Effector memory CD8-positive, alpha-beta T cell (primary cell): ENCODE measurements around the gene FGD4.

Experiments used
- ATAC-seq: fragments of 150-1000 bp; cut with Tn5 transposase; replicated peaks from 2 replicates; pipeline ENCODE4 v1.10.0; 2021; ENCODE audit warnings: mild to moderate bottlenecking, moderate library complexity
- DNase-seq, 3 experiments: peaks; one replicate each; pipeline ENCODE4 v3.0.0; 2021
- H3K27ac Mint-ChIP-seq, 2 donors: one replicate each; pipeline ENCODE4 v1.8.0; 2022; ENCODE audit warnings: mild to moderate bottlenecking in 2 of 2, mixed read lengths in 2 of 2, moderate library complexity in 2 of 2
- H3K27me3 Mint-ChIP-seq, 2 donors: one replicate each; pipeline ENCODE4 v1.8.0; 2022; ENCODE audit warnings: mixed read lengths in 2 of 2
- H3K36me3 Mint-ChIP-seq: one replicate; pipeline ENCODE4 v1.8.0; 2022; ENCODE audit warnings: mild to moderate bottlenecking, moderate library complexity, mixed read lengths; ENCODE audit not compliant: insufficient read depth
- H3K4me1 Mint-ChIP-seq, 2 donors: one replicate each; pipeline ENCODE4 v1.8.0; 2022; ENCODE audit warnings: low read depth in 2 of 2, mixed read lengths in 2 of 2
- H3K4me3 Mint-ChIP-seq, 2 donors: one replicate each; pipeline ENCODE4 v1.8.0; 2022; ENCODE audit warnings: mild to moderate bottlenecking in 2 of 2, mixed read lengths in 2 of 2, moderate library complexity in 2 of 2
- H3K9me3 Mint-ChIP-seq, 2 donors: one replicate each; pipeline ENCODE4 v1.8.0; 2022; ENCODE audit warnings: mixed read lengths in 2 of 2

FGD4 gene

DNA sequence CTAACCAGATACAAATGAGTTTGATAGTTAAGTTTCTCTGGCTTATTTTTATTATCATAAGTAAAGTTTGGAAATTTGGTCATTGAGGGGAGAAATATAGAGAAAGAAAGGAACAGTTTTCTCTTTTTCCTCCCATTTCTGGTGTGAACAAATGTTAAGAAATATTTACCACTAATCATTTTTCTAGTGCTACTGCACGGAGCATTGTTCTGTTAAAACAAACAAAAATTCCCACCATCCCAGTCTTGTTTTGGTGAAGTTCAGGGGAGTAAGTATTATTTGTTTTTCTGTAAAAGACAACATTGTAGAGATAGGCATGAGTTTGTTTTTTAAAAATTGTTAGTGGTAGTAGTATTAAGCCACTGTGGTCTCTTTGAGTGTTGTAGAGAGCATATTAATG lies 135.3 kb downstream of the FGD4 start:
- H3K36me3 Mint-ChIP-seq = no peaks in the 10 kb centered on the region
- H3K27me3 Mint-ChIP-seq = peaks cover 21 to 31% of the 10 kb centered on the region in 2 donors
- H3K27ac Mint-ChIP-seq = no peak overlapping the region
- H3K9me3 Mint-ChIP-seq = no peaks in the 10 kb centered on the region
- H3K4me1 Mint-ChIP-seq = peaks cover 0 to 4% of the 10 kb centered on the region in 2 donors
- ATAC-seq (no peak), DNase-seq (no peak)
- H3K4me3 Mint-ChIP-seq = no peak overlapping the region

DNA sequence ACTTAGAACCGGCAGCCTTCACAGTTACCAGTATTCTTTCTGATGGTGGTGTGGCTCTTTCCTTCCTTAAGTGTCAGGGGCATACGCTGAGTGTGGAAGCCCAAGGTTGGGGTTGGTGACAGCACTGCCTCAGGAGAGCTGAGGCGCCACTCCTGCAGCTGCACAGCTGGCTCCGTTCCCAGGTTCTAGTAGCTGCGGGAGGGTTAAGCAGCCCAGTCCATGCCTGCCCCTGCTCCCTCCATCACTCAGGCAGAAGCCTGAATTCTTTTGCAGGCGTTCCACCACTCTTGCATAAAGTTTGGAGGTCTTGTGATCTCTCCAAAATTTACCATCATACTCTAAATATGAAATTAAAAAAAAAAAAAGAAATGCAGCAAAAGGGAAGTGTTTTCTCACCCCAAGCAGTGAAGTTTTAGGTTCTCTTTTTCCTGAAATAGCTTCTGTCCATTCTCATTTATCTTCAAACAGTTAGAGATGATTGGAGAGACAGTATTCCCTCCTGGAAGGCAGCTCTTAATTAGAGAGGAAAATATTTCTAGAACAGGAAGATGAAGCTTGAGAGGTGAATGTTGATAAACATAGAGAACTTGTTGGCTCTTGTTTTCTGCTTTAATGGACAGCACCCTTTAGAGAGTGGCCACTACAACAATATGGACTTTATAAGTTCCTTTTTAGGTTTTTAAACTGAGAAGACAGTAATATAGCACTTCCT lies 136.1 kb downstream of the FGD4 start:
- peaks cover 26 to 31% of the 10 kb centered on the region in 2 donors for H3K27me3 Mint-ChIP-seq
- H3K36me3 Mint-ChIP-seq = no peaks in the 10 kb centered on the region
- no peak overlapping the region for H3K4me3 Mint-ChIP-seq
- ATAC-seq (peak; percentile 29), DNase-seq (no peak)
- peaks cover 0 to 4% of the 10 kb centered on the region in 2 donors for H3K4me1 Mint-ChIP-seq
- H3K9me3 Mint-ChIP-seq = no peaks in the 10 kb centered on the region
- H3K27ac Mint-ChIP-seq = no peak overlapping the region

DNA sequence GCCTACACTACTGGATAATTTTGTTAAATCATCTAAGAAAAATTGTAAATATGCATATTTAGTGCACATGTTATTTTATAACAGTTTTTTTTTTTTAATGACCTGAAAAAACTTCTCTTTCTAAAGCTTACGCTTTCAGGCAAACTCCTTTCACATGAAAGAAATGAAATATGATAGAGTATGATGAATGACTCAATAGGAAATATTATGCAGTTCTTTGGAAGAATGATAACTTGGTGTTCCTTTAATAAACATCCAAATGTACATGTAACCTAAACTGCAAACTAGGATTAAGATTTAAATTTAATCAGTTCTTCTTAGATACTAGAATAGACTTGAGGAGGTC lies 136.6 kb downstream of the FGD4 start:
- H3K27me3 Mint-ChIP-seq = peaks cover 27 to 31% of the 10 kb centered on the region in 2 donors
- H3K27ac Mint-ChIP-seq = no peak overlapping the region
- H3K36me3 Mint-ChIP-seq = no peaks in the 10 kb centered on the region
- DNase-seq (no peak), ATAC-seq (no peak)
- no peak overlapping the region for H3K4me3 Mint-ChIP-seq
- H3K4me1 Mint-ChIP-seq = peaks cover 0 to 4% of the 10 kb centered on the region in 2 donors
- no peaks in the 10 kb centered on the region for H3K9me3 Mint-ChIP-seq

DNA sequence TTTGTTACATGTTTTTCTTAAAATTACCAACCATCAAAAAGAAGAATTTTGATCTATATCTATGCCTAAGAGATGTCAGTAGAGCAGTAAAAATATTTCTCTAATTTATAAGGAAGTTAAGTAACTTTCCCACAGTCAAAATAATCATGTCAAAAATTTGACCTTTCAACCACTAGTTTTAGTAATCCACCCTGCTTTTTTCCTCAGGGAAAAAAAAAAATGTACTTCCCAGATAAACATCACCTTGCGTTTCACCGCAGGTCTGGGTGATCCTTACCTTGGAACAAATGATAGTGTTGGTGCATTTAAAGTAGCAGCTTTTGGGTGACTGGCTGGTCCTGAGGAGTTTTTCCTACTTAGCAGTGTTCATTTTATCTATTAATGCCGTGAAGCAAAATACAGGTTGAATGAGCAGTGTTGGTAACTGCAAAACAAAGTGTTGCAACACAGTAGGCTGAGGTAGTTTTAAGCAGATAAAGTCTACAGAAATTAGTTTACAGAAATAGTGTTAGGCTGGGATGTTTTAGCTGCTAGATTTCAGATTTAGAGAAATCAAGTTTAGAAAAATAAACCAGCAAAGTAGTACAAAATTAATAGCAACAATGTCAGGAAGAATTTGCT lies 142.5 kb downstream of the FGD4 start:
- no peak for DNase-seq
- no peak for ATAC-seq
- H3K9me3 Mint-ChIP-seq = no peaks in the 10 kb centered on the region
- no peak overlapping the region for H3K27ac Mint-ChIP-seq
- no peaks in the 10 kb centered on the region for H3K4me1 Mint-ChIP-seq
- H3K27me3 Mint-ChIP-seq = peaks cover 30 to 31% of the 10 kb centered on the region in 2 donors
- no peaks in the 10 kb centered on the region for H3K36me3 Mint-ChIP-seq
- no peak overlapping the region for H3K4me3 Mint-ChIP-seq

- ATAC-seq (no peak), DNase-seq (no peak)
- peaks cover 23 to 24% of the 10 kb centered on the region in 2 donors for H3K27me3 Mint-ChIP-seq
- H3K4me3 Mint-ChIP-seq = no peak overlapping the region
- no peaks in the 10 kb centered on the region for H3K9me3 Mint-ChIP-seq
- H3K36me3 Mint-ChIP-seq = no peaks in the 10 kb centered on the region
- no peaks in the 10 kb centered on the region for H3K4me1 Mint-ChIP-seq
- H3K27ac Mint-ChIP-seq = no peak overlapping the region
These were observed 143.3 kb downstream of the FGD4 start for GRCh38 chr12:32542428-32543229.

DNA sequence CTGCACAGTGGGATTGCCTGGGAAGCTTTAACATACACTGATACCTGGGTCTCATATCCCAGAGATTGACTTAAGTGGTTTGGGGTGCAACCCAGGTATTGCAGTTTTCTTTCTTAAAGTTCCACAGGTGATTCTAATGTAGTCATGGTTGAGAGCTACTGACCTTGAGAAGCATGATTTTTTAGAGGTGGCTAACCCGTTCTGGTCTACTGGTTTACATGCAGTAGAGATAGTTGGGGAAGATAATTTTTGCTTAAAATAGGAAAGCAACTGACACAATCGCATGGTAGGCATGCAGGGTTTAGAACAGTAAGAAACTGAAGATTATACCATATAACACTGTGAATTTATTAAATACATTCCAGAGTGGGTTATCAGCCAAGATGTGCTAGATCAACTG lies 145.5 kb downstream of the FGD4 start:
- DNase-seq (no peak), ATAC-seq (no peak)
- H3K27ac Mint-ChIP-seq = no peak overlapping the region
- H3K4me1 Mint-ChIP-seq = peaks cover 0 to 2% of the 10 kb centered on the region in 2 donors
- H3K27me3 Mint-ChIP-seq = peaks cover 22 to 23% of the 10 kb centered on the region in 2 donors
- no peaks in the 10 kb centered on the region for H3K36me3 Mint-ChIP-seq
- no peaks in the 10 kb centered on the region for H3K9me3 Mint-ChIP-seq
- no peak overlapping the region for H3K4me3 Mint-ChIP-seq

- H3K27me3 Mint-ChIP-seq = peaks cover 16 to 26% of the 10 kb centered on the region in 2 donors
- no peaks in the 10 kb centered on the region for H3K36me3 Mint-ChIP-seq
- DNase-seq (no peak), ATAC-seq (no peak)
- H3K4me3 Mint-ChIP-seq = no peak overlapping the region
- no peak overlapping the region for H3K27ac Mint-ChIP-seq
- H3K9me3 Mint-ChIP-seq = no peaks in the 10 kb centered on the region
- peaks cover 0 to 3% of the 10 kb centered on the region in 2 donors for H3K4me1 Mint-ChIP-seq
These were observed 146.1 kb downstream of the FGD4 start for GRCh38 chr12:32545413-32545980.

- Mint-ChIP-seq H3K9me3 (no peaks in the 10 kb centered on the region), H3K27me3 (peaks cover 16 to 26% of the 10 kb centered on the region in 2 donors), H3K4me1 (peaks cover 0 to 3% of the 10 kb centered on the region in 2 donors), H3K27ac (no peak overlapping the region), H3K4me3 (no peak overlapping the region), H3K36me3 (no peaks in the 10 kb centered on the region)
- ATAC-seq (no peak), DNase-seq (no peak)
These were observed 146.9 kb downstream of the FGD4 start for GRCh38 chr12:32546272-32546671.

- no peaks in the 10 kb centered on the region for H3K9me3 Mint-ChIP-seq
- peaks cover 8 to 16% of the 10 kb centered on the region in 2 donors for H3K27me3 Mint-ChIP-seq
- ATAC-seq = no peak
- no peak overlapping the region for H3K27ac Mint-ChIP-seq
- H3K36me3 Mint-ChIP-seq = no peaks in the 10 kb centered on the region
- no peak overlapping the region for H3K4me3 Mint-ChIP-seq
- no peak for DNase-seq
- H3K4me1 Mint-ChIP-seq = peaks cover 0 to 3% of the 10 kb centered on the region in 2 donors
These were observed 149.4 kb downstream of the FGD4 start for GRCh38 chr12:32548691-32549281.

DNA sequence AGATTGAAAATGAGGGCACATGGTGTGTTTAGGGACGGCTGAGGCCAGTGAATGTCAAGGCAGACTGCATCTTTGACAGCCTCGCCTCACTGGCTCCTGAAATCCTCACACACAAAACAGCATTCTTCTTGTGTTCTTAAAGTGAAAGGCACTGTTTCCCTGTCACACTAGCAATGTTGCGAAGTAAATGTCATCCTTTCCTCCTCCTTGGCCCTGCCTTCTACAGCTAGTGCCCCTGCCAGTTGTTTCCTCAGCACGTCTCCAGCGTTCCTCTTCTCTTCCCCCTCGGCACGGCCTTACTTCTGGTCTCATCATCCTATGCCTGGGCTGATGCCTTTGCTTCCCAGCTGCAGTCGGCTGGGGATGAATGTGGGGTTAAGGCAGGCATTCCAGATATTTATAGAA lies 150.3 kb downstream of the FGD4 start:
- Mint-ChIP-seq H3K27me3 (peaks cover 8 to 16% of the 10 kb centered on the region in 2 donors), H3K9me3 (no peaks in the 10 kb centered on the region), H3K27ac (no peak overlapping the region), H3K4me1 (peaks cover 0 to 3% of the 10 kb centered on the region in 2 donors), H3K36me3 (no peaks in the 10 kb centered on the region), H3K4me3 (no peak overlapping the region)
- DNase-seq (no peak), ATAC-seq (no peak)

DNA sequence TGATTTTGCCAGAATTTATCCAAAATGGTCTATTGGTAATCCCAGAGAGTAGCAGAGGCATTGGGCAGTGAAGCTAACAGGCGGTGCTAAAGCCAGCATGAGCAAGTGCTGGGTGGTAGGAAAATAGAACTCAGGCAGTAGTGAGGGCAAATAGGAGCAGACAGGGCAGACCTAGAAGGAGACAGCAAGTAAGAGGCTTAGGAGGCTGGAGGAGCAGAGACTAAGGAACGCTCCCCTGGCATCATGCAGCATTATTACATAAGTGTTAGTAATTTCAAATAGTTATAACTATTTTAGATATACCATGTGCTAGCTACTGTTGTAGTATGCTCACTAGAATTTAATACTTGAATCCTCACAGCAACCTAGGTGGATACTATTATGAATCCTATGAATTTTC lies 151.7 kb downstream of the FGD4 start:
- Mint-ChIP-seq H3K27ac (no peak overlapping the region), H3K36me3 (no peaks in the 10 kb centered on the region), H3K9me3 (no peaks in the 10 kb centered on the region), H3K4me1 (peaks cover 0 to 3% of the 10 kb centered on the region in 2 donors), H3K27me3 (peaks cover 15 to 16% of the 10 kb centered on the region in 2 donors), H3K4me3 (no peak overlapping the region)
- ATAC-seq (no peak), DNase-seq (no peak)

- Mint-ChIP-seq H3K27ac (no peak overlapping the region), H3K4me3 (no peak overlapping the region), H3K27me3 (peaks cover 0 to 7% of the 10 kb centered on the region in 2 donors), H3K9me3 (no peaks in the 10 kb centered on the region), H3K4me1 (no peaks in the 10 kb centered on the region), H3K36me3 (no peaks in the 10 kb centered on the region)
- ATAC-seq (peak; percentile 37), DNase-seq (no peak)
These were observed 159.5 kb downstream of the FGD4 start for GRCh38 chr12:32558903-32559302.

DNA sequence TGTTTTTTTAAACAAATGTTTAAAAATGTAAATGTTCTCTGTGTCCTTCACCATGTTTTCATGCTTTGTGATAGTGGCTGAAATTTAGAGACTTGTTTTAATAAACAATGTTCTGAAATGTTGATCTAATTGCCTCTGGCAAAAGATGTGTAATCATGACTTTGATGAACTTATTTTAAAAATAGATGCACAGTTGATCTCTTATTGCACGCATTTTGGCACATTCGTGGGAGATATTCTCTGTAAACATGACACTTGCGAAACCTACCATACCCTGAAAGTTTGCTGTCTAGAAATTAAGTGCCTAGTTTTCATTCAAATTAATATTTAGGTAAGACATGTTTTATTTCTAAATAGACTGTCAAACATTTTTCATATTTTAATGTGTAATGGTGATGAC lies 160.1 kb downstream of the FGD4 start:
- Mint-ChIP-seq H3K4me1 (no peaks in the 10 kb centered on the region), H3K36me3 (no peaks in the 10 kb centered on the region), H3K9me3 (no peaks in the 10 kb centered on the region), H3K4me3 (no peak overlapping the region), H3K27ac (no peak overlapping the region), H3K27me3 (peaks cover 0 to 7% of the 10 kb centered on the region in 2 donors)
- DNase-seq (no peak), ATAC-seq (no peak)
